Fibroblast of lung (primary cell): Measurements from ENCODE around the gene ZBTB45. TPM values are rescaled to one million over a fixed set of nuclear protein-coding genes. Genes with fewer than 3 reads are reported as not detected.

Source experiments
- DNase-seq, 2 donors: peaks; one replicate each; pipeline versions ENCODE4 v3.0.0 to v3.0.0-alpha.2; 2010; ENCODE audit warnings: low read depth in 2 of 2
- H2AFZ ChIP-seq: 2 replicates; pipeline ENCODE4 v1.5.1; 2012; ENCODE audit warnings: low read length, control low read depth, inconsistent platforms
- H3K27ac ChIP-seq: 2 replicates; pipeline ENCODE4 v1.5.1; 2011; ENCODE audit warnings: low read length, control low read depth; ENCODE audit not compliant: insufficient read depth
- H3K27me3 ChIP-seq: 2 replicates; pipeline ENCODE4 v1.5.1; 2011; ENCODE audit warnings: mild to moderate bottlenecking, low read length; ENCODE audit not compliant: control insufficient read depth, insufficient read depth
- H3K36me3 ChIP-seq: 2 replicates; pipeline ENCODE4 v1.5.1; 2011; ENCODE audit warnings: low read length; ENCODE audit not compliant: control insufficient read depth, insufficient read depth
- H3K4me1 ChIP-seq: 2 replicates; pipeline ENCODE4 v1.5.1; 2011; ENCODE audit warnings: low read length; ENCODE audit not compliant: control insufficient read depth, insufficient read depth; ENCODE audit errors: extremely low read depth
- H3K4me2 ChIP-seq: 2 replicates; pipeline ENCODE4 v1.5.1; 2011; ENCODE audit warnings: low read length, control low read depth; ENCODE audit not compliant: insufficient read depth; ENCODE audit errors: extremely low read depth
- H3K4me3 ChIP-seq, 4 experiments: fragments of 200-600 bp in 1 of 4; sonication (generic) in 1 of 4; replicated peaks in 1 of 4; 2 replicates each; pipeline ENCODE4 v1.5.1; 2011 to 2016; ENCODE audit warnings: low read length in 4 of 4, low read depth in 3 of 4, mild to moderate bottlenecking in 3 of 4, control low read depth in 2 of 4, inconsistent platforms in 1 of 4, mixed read lengths in 1 of 4; ENCODE audit not compliant: insufficient read depth in 1 of 4; ENCODE audit errors: control extremely low read depth in 1 of 4
- H3K79me2 ChIP-seq: 2 replicates; pipeline ENCODE4 v1.5.1; 2012; ENCODE audit warnings: mild to moderate bottlenecking, low read length, inconsistent platforms; ENCODE audit not compliant: control insufficient read depth, insufficient read depth
- H3K9ac ChIP-seq: 2 replicates; pipeline ENCODE4 v1.5.1; 2011; ENCODE audit warnings: mild to moderate bottlenecking, low read length, control low read depth; ENCODE audit not compliant: insufficient read depth
- H3K9me3 ChIP-seq: 2 replicates; pipeline ENCODE4 v1.5.1; 2012; ENCODE audit warnings: low read depth, low read length; ENCODE audit not compliant: control insufficient read depth, insufficient read depth
- H4K20me1 ChIP-seq: 2 replicates; pipeline ENCODE4 v1.5.1; 2011; ENCODE audit warnings: low read length; ENCODE audit not compliant: control insufficient read depth, insufficient read depth; ENCODE audit errors: extremely low read depth
- EZH2 ChIP-seq: IDR thresholded peaks from 2 replicates; pipeline ENCODE4 v1.5.1; 2012; ENCODE audit warnings: low read length, control low read depth, mild to moderate bottlenecking; ENCODE audit errors: missing control alignments
- polyA plus RNA-seq, 2 donors: library from polyadenylated mRNA; depleted of rRNA in 1 of 2; stranded (reverse) in 1 of 2; unstranded in 1 of 2; fragments of >200 nt; gene quantifications; 2 replicates each; pipeline ENCODE4 v1.2.1, GENCODE V29; 2011 to 2012; ENCODE audit warnings: missing spikeins in 1 of 2
- total RNA-seq: library from RNA; depleted of rRNA; stranded (reverse); fragments of >200 nt; gene quantifications from 2 replicates; pipeline ENCODE4 v1.2.1, GENCODE V29; 2014
- TF ChIP-seq, protein P1 (sequence below), 2 donors: IDR thresholded peaks in 1 of 2; conservative IDR thresholded peaks in 1 of 2; 1 replicate in 1 of 2; 2 replicates in 1 of 2; pipeline ENCODE4 v1.5.1; 2011 to 2012; ENCODE audit warnings: low read length in 2 of 2, control low read depth in 1 of 2, inconsistent platforms in 1 of 2, low read depth in 1 of 2, mild to moderate bottlenecking in 1 of 2

ZBTB45 gene
- total and polyA plus RNA-seq, 2 donors (not counting 1 experiment from before 2014, with no cell fraction given) = 3.1 to 5.9 TPM

DNA sequence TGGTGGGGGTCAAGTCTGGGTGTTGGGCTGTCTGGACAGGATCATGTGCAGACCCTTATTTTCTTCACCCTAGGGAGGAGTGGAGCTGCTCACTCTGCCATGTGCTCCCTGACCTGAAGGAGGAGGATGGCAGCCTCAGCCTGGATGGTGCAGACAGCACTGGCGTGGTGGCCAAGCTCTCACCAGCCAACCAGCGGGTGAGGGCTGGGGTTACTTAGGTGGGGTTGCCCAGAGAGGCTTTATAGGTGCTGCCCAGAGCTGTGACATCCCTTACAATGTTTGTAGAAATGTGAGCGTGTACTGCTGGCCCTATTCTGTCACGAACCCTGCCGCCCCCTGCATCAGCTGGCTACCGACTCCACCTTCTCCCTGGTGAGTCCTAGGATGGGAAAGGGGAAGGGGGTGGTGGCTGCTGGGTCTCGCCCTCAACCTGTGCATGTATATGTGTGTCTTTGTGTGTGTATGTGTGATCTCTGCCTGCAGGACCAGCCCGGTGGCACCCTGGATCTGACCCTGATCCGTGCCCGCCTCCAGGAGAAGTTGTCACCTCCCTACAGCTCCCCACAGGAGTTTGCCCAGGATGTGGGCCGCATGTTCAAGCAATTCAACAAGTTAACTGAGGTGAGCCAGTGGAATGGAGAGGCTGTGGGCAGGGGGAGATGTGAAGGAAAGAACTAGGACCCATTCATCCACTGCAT, 30.2 kb upstream of the ZBTB45 start:
- H4K20me1 ChIP-seq = peaks cover 7% of the 10 kb centered on the region
- H3K79me2 ChIP-seq = peaks cover 58% of the 10 kb centered on the region
- no peak for TF ChIP-seq EZH2
- TF ChIP-seq, protein P1, sequence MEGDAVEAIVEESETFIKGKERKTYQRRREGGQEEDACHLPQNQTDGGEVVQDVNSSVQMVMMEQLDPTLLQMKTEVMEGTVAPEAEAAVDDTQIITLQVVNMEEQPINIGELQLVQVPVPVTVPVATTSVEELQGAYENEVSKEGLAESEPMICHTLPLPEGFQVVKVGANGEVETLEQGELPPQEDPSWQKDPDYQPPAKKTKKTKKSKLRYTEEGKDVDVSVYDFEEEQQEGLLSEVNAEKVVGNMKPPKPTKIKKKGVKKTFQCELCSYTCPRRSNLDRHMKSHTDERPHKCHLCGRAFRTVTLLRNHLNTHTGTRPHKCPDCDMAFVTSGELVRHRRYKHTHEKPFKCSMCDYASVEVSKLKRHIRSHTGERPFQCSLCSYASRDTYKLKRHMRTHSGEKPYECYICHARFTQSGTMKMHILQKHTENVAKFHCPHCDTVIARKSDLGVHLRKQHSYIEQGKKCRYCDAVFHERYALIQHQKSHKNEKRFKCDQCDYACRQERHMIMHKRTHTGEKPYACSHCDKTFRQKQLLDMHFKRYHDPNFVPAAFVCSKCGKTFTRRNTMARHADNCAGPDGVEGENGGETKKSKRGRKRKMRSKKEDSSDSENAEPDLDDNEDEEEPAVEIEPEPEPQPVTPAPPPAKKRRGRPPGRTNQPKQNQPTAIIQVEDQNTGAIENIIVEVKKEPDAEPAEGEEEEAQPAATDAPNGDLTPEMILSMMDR (conservative IDR thresholded peaks at IDR 0.05 in 1 of 2, IDR thresholded peaks at IDR 0.05 in 1 of 2; ENCODE audit: low read depth in 1 of 2, low read length in 2 of 2) = no peak
- H3K27me3 ChIP-seq = no peaks in the 10 kb centered on the region
- H3K9ac ChIP-seq = no peak overlapping the region
- no peaks in the 10 kb centered on the region for H3K9me3 ChIP-seq
- H3K4me2 ChIP-seq = no peak overlapping the region
- peaks cover 17% of the 10 kb centered on the region for H3K4me1 ChIP-seq
- H3K36me3 ChIP-seq = peaks cover 56% of the 10 kb centered on the region
- DNase-seq = no peak
- H3K27ac ChIP-seq = no peak overlapping the region
- H3K4me3 ChIP-seq = no peak overlapping the region
- H2AFZ ChIP-seq = no peak overlapping the region

DNA sequence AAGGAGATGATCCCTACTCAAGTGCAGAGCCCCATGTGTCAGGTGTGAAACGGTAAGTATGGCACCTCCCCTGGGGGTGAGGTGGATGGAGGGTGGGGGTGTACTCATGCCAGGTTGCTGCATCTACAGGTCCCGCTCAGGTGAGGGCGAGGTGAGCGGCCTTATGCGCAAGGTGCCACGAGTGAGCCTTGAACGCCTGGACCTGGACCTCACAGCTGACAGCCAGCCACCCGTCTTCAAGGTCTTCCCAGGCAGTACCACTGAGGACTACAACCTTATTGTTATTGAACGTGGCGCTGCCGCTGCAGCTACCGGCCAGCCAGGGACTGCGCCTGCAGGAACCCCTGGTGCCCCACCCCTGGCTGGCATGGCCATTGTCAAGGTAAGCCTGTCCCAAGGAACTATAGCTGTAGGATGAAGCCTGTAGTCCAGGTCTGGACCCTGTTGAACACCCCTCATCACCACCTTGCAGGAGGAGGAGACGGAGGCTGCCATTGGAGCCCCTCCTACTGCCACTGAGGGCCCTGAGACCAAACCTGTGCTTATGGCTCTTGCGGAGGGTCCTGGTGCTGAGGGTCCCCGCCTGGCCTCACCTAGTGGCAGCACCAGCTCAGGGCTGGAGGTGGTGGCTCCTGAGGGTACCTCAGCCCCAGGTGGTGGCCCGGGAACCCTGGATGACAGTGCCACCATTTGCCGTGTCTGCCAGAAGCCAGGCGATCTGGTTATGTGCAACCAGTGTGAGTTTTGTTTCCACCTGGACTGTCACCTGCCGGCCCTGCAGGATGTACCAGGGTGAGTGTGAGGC, 29.5 kb upstream of the ZBTB45 start:
- Histone ChIP-seq H3K36me3 (peaks cover 56% of the 10 kb centered on the region), H4K20me1 (peaks cover 7% of the 10 kb centered on the region)
- TF ChIP-seq, protein P1 (conservative IDR thresholded peaks at IDR 0.05 in 1 of 2, IDR thresholded peaks at IDR 0.05 in 1 of 2; ENCODE audit: low read depth in 1 of 2, low read length in 2 of 2) = no peak
- TF ChIP-seq EZH2 = no peak

More for the DNA sequence above, 29.5 kb upstream of the ZBTB45 start:
- Histone ChIP-seq H3K4me2 (no peak overlapping the region), H3K79me2 (peaks cover 55% of the 10 kb centered on the region), H3K4me1 (peaks cover 15% of the 10 kb centered on the region), H3K9me3 (no peaks in the 10 kb centered on the region), H3K27ac (no peak overlapping the region), H3K4me3 (no peak overlapping the region), H2AFZ (no peak overlapping the region), H3K9ac (no peak overlapping the region), H3K27me3 (no peaks in the 10 kb centered on the region)
- no peak for DNase-seq
